ENCODE results near the gene UNC5C. TPM values are rescaled to one million over a fixed set of nuclear protein-coding genes. Genes with fewer than 3 reads are reported as not detected.

UNC5C gene
- total RNA-seq, 1 experiment from 2014 or later: 1.0 TPM

DNA sequence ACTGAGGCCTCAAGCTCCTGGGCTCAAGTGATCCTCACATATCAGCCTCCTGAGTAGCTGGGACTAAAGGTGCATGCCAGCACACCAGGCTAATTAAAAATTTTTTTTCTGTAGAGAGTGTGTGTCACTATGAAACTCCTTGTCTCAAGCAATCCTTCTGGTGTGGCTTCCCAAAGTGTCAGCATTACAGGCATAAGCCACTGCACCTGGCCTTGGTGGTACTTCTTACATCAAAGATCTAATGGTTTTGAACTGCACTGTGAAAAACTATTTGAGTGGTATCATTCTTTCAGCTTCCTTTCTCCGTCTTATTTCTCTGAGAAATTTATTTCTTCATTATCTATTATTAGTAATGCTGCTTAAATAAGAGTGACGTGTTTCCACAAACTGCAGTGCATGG, 98.5 kb downstream of the UNC5C start:
- DNase-seq (ENCODE audit: low spot score) (no peak), ATAC-seq (no peak)
- ChIA-PET POLR2A (no interaction called here), CTCF (no interaction called here)
- no peak overlapping the region for H3K4me3 Mint-ChIP-seq
- H3K27ac Mint-ChIP-seq: no peak overlapping the region
- no peaks in the 10 kb centered on the region for H3K36me3 Mint-ChIP-seq
- H3K9me3 Mint-ChIP-seq: no peaks in the 10 kb centered on the region
- TF ChIP-seq FOXP4 (CRISPR knock-in tag; IDR thresholded peaks at IDR 0.05) (no peak), ZNF138 (CRISPR knock-in tag; conservative IDR thresholded peaks at IDR 0.05) (no peak), NR1H2 (CRISPR knock-in tag; IDR thresholded peaks at IDR 0.05) (no peak), FOXK1 (CRISPR knock-in tag; IDR thresholded peaks at IDR 0.05) (no peak), ZNF263 (CRISPR knock-in tag; IDR thresholded peaks at IDR 0.05; ENCODE audit: low read depth) (no peak), ZNF416 (CRISPR knock-in tag; IDR thresholded peaks at IDR 0.05) (no peak), SMAD3 (CRISPR knock-in tag; IDR thresholded peaks at IDR 0.05; ENCODE audit: borderline replicate concordance) (no peak)
- no peaks in the 10 kb centered on the region for H3K4me1 Mint-ChIP-seq
- H3K27me3 Mint-ChIP-seq (ENCODE audit: low read depth): no peaks in the 10 kb centered on the region

DNA sequence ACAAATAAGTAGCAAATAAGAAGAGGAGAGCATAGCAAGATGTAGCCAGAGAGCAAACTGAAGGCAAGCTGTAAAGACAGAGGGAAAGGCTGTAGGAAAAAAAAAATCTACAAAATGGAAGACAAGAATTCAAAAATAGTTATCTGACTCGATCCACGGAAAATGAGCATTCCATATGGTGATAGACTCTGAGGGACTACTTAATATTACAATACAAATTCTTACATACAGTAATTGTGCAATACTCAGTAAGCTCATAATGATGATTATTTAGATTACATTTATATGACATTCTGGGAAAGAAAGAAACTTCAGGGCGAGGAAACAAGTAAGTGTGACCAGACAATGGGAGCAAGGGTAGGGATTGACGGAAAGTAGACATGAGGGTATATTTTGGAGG, 102.6 kb downstream of the UNC5C start:
- POLR2A ChIA-PET: no interaction called here
- no peaks in the 10 kb centered on the region for H3K27me3 Mint-ChIP-seq (ENCODE audit: low read depth)
- no peak overlapping the region for H3K27ac Mint-ChIP-seq
- H3K4me3 Mint-ChIP-seq: no peak overlapping the region
- DNase-seq (ENCODE audit: low spot score): no peak
- H3K9me3 Mint-ChIP-seq: no peaks in the 10 kb centered on the region
- TF ChIP-seq ZNF512 (CRISPR knock-in tag; IDR thresholded peaks at IDR 0.05; ENCODE audit: borderline replicate concordance) (no peak), PRRX2 (CRISPR knock-in tag; IDR thresholded peaks at IDR 0.05) (no peak), KAT7 (CRISPR knock-in tag; IDR thresholded peaks at IDR 0.05; ENCODE audit: borderline replicate concordance) (no peak), ESRRA (CRISPR knock-in tag; IDR thresholded peaks at IDR 0.05; ENCODE audit: borderline replicate concordance) (no peak), ZNF671 (CRISPR knock-in tag; IDR thresholded peaks at IDR 0.05) (no peak), ZNF263 (CRISPR knock-in tag; IDR thresholded peaks at IDR 0.05; ENCODE audit: low read depth) (no peak)
- TF ChIP-seq, protein P1, sequence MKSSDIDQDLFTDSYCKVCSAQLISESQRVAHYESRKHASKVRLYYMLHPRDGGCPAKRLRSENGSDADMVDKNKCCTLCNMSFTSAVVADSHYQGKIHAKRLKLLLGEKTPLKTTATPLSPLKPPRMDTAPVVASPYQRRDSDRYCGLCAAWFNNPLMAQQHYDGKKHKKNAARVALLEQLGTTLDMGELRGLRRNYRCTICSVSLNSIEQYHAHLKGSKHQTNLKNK (CRISPR knock-in tag; IDR thresholded peaks at IDR 0.05): no peak
- no peak for ATAC-seq
- H3K4me1 Mint-ChIP-seq: no peaks in the 10 kb centered on the region
- H3K36me3 Mint-ChIP-seq: no peaks in the 10 kb centered on the region
- CTCF ChIA-PET: no interaction called here

- Mint-ChIP-seq H3K36me3 (no peaks in the 10 kb centered on the region), H3K4me1 (peaks cover 5% of the 10 kb centered on the region; the same call in 1 of the 2 replicates), H3K27ac (no peak overlapping the region), H3K9me3 (no peaks in the 10 kb centered on the region), H3K27me3 (ENCODE audit: low read depth) (no peaks in the 10 kb centered on the region), H3K4me3 (no peak overlapping the region)
- ChIA-PET POLR2A (no interaction called here), CTCF (no interaction called here)
- DNase-seq (ENCODE audit: low spot score) (no peak), ATAC-seq (no peak)
- TF ChIP-seq ZBTB21 (CRISPR knock-in tag; IDR thresholded peaks at IDR 0.05; ENCODE audit: borderline replicate concordance) (no peak), ZNF671 (CRISPR knock-in tag; IDR thresholded peaks at IDR 0.05) (no peak), PRRX2 (CRISPR knock-in tag; IDR thresholded peaks at IDR 0.05) (no peak), JUN (CRISPR knock-in tag; IDR thresholded peaks at IDR 0.05) (no peak), EMX1 (CRISPR knock-in tag; IDR thresholded peaks at IDR 0.05) (no peak), FOXP1 (CRISPR knock-in tag; IDR thresholded peaks at IDR 0.05; ENCODE audit: borderline replicate concordance) (no peak), FOXJ3 (CRISPR knock-in tag; IDR thresholded peaks at IDR 0.05; ENCODE audit: borderline replicate concordance) (no peak), ZNF317 (CRISPR knock-in tag; IDR thresholded peaks at IDR 0.05; ENCODE audit: borderline replicate concordance, low read depth) (no peak), NR3C1 (CRISPR knock-in tag; conservative IDR thresholded peaks at IDR 0.05; ENCODE audit: low read depth) (no peak), ETV6 (CRISPR knock-in tag; IDR thresholded peaks at IDR 0.05) (no peak), NFATC4 (CRISPR knock-in tag; IDR thresholded peaks at IDR 0.05) (no peak), SP1 (CRISPR knock-in tag; conservative IDR thresholded peaks at IDR 0.05) (no peak), CREB1 (CRISPR knock-in tag; IDR thresholded peaks at IDR 0.05) (no peak)
Observed at GRCh38 chr4:95445251-95445650, 103.5 kb downstream of the UNC5C start.
